Astrocyte (in vitro differentiated cells and primary cell): ENCODE measurements around the gene SGCD. TPM values are rescaled to one million over a fixed set of nuclear protein-coding genes. Genes with fewer than 3 reads are reported as not detected.

Experiments used
- DNase-seq: peaks from one replicate; pipeline ENCODE4 v3.0.0-alpha.2; 2010; ENCODE audit warnings: low read depth
- FAIRE-seq: peaks from 2 replicates; lab custom pipeline; 2011; peaks lifted over from hg19 to GRCh38; lab: Jason Lieb, UNC
- H2AFZ ChIP-seq: 2 replicates; pipeline ENCODE4 v1.6.0; 2012; ENCODE audit warnings: low read depth, low read length, inconsistent platforms
- H3K27ac ChIP-seq: 2 replicates; pipeline ENCODE4 v1.5.1; 2011; ENCODE audit warnings: low read depth, low read length, inconsistent platforms
- H3K27me3 ChIP-seq: 2 replicates; pipeline ENCODE4 v1.6.0; 2011; ENCODE audit warnings: low read length, inconsistent platforms; ENCODE audit not compliant: insufficient read depth
- H3K36me3 ChIP-seq: 2 replicates; pipeline ENCODE4 v1.5.1; 2011; ENCODE audit warnings: low read length, inconsistent platforms; ENCODE audit not compliant: insufficient read depth
- H3K4me1 ChIP-seq: 2 replicates; pipeline ENCODE4 v1.5.1; 2011; ENCODE audit warnings: low read length, inconsistent platforms; ENCODE audit not compliant: insufficient read depth
- H3K4me2 ChIP-seq: 2 replicates; pipeline ENCODE4 v1.6.0; 2012; ENCODE audit warnings: low read length, inconsistent platforms
- H3K4me3 ChIP-seq: 2 replicates; pipeline ENCODE4 v1.5.1; 2011; ENCODE audit warnings: low read depth, mild to moderate bottlenecking, low read length, inconsistent platforms; ENCODE audit not compliant: insufficient read depth
- H3K79me2 ChIP-seq: 2 replicates; pipeline ENCODE4 v1.6.0; 2012; ENCODE audit warnings: mild to moderate bottlenecking, low read length, inconsistent platforms; ENCODE audit not compliant: insufficient read depth
- H3K9ac ChIP-seq: 2 replicates; pipeline ENCODE4 v1.6.0; 2012; ENCODE audit warnings: mild to moderate bottlenecking, low read length, inconsistent platforms
- H3K9me3 ChIP-seq: 2 replicates; pipeline ENCODE4 v1.5.1; 2012; ENCODE audit warnings: low read depth, mild to moderate bottlenecking, low read length, inconsistent platforms; ENCODE audit not compliant: insufficient read depth
- H4K20me1 ChIP-seq: 2 replicates; pipeline ENCODE4 v1.6.0; 2012; ENCODE audit warnings: low read length, inconsistent platforms; ENCODE audit not compliant: insufficient read depth
- H3K27ac Mint-ChIP-seq: one replicate; pipeline ENCODE4 v1.8.0; 2021; ENCODE audit warnings: mild to moderate bottlenecking, mixed read lengths; ENCODE audit not compliant: unreplicated experiment
- H3K27me3 Mint-ChIP-seq: one replicate; pipeline ENCODE4 v1.8.0; 2021; ENCODE audit warnings: low read depth, mixed read lengths; ENCODE audit not compliant: unreplicated experiment
- H3K36me3 Mint-ChIP-seq: one replicate; pipeline ENCODE4 v1.8.0; 2021; ENCODE audit warnings: low read depth, mixed read lengths; ENCODE audit not compliant: unreplicated experiment
- H3K4me1 Mint-ChIP-seq: one replicate; pipeline ENCODE4 v1.8.0; 2021; ENCODE audit warnings: low read depth, mixed read lengths; ENCODE audit not compliant: unreplicated experiment
- H3K4me3 Mint-ChIP-seq: one replicate; pipeline ENCODE4 v1.8.0; 2021; ENCODE audit warnings: mild to moderate bottlenecking, moderate library complexity, mixed read lengths; ENCODE audit not compliant: unreplicated experiment
- H3K9me3 Mint-ChIP-seq: one replicate; pipeline ENCODE4 v1.8.0; 2021; ENCODE audit warnings: mild to moderate bottlenecking, mixed read lengths; ENCODE audit not compliant: unreplicated experiment
- EZH2 ChIP-seq: IDR thresholded peaks from 2 replicates; pipeline ENCODE4 v1.6.1; 2012; ENCODE audit warnings: mild to moderate bottlenecking, low read length, inconsistent platforms; ENCODE audit not compliant: insufficient read depth
- total RNA-seq: library from RNA; stranded (reverse); gene quantifications from 2 replicates; pipeline ENCODE4 v1.2.1, GENCODE V29; 2021
- TF ChIP-seq, protein P1 (sequence below): IDR thresholded peaks from 2 replicates; pipeline ENCODE4 v1.5.1; 2011; ENCODE audit warnings: low read depth, mild to moderate bottlenecking, inconsistent platforms, low read length, moderate library complexity; ENCODE audit not compliant: insufficient read depth

The SGCD gene
- total RNA-seq, 1 donor from 2014 or later, result 2.9 TPM

DNA sequence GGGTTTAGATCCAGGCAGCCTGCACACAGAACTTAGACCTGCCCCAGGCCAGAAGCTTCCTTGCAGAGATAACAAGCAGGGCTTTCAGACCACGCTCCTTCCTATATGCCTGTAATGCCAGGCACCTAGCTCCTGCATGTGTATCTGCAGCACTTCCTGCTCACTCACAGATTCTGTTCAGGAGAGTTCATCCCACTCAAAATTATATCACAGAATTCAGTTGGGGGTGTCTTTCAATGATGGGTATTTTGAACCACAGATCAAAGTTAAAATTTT, 105.8 kb downstream of the SGCD start:
- Histone ChIP-seq H4K20me1 (no peaks in the 10 kb centered on the region), H3K4me2 (no peak overlapping the region), H3K27me3 (no peaks in the 10 kb centered on the region), H3K36me3 (no peaks in the 10 kb centered on the region), H3K4me1 (no peaks in the 10 kb centered on the region), H2AFZ (no peak overlapping the region), H3K27ac (no peak overlapping the region), H3K9me3 (no peaks in the 10 kb centered on the region), H3K9ac (no peak overlapping the region), H3K4me3 (no peak overlapping the region), H3K79me2 (no peaks in the 10 kb centered on the region)
- H3K36me3 Mint-ChIP-seq, result peaks cover 3% of the 10 kb centered on the region
- H3K4me1 Mint-ChIP-seq, result peaks cover 3% of the 10 kb centered on the region
- TF ChIP-seq, protein P1, sequence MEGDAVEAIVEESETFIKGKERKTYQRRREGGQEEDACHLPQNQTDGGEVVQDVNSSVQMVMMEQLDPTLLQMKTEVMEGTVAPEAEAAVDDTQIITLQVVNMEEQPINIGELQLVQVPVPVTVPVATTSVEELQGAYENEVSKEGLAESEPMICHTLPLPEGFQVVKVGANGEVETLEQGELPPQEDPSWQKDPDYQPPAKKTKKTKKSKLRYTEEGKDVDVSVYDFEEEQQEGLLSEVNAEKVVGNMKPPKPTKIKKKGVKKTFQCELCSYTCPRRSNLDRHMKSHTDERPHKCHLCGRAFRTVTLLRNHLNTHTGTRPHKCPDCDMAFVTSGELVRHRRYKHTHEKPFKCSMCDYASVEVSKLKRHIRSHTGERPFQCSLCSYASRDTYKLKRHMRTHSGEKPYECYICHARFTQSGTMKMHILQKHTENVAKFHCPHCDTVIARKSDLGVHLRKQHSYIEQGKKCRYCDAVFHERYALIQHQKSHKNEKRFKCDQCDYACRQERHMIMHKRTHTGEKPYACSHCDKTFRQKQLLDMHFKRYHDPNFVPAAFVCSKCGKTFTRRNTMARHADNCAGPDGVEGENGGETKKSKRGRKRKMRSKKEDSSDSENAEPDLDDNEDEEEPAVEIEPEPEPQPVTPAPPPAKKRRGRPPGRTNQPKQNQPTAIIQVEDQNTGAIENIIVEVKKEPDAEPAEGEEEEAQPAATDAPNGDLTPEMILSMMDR, result no peak
- no peak for TF ChIP-seq EZH2
- no peak overlapping the region for H3K27ac Mint-ChIP-seq
- DNase-seq, result no peak
- no peaks in the 10 kb centered on the region for H3K27me3 Mint-ChIP-seq
- no peak overlapping the region for H3K4me3 Mint-ChIP-seq
- peaks cover 5% of the 10 kb centered on the region for H3K9me3 Mint-ChIP-seq
- no peak for FAIRE-seq

DNA sequence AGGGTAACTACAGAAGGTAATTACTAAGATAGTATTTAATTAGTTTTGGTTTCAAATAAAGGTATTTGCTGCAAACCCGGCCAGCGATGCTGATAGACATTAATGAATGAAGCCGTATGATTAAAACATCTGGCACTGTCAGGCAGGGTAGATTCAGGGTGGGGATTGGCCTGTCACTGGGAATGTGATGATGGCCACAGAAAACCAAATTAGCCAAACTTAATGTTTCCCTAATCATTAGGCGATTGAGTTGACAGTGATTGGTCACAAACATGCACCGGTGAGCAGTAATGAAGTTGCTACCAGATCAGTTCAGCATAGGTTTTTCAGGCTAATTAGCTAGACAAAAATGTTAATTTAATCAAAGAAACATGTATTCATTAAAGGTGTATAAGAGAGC, 107.5 kb downstream of the SGCD start:
- H3K36me3 ChIP-seq, result no peaks in the 10 kb centered on the region
- H4K20me1 ChIP-seq, result no peaks in the 10 kb centered on the region
- Mint-ChIP-seq H3K4me3 (no peak overlapping the region), H3K27me3 (no peaks in the 10 kb centered on the region), H3K4me1 (peaks cover 3% of the 10 kb centered on the region), H3K27ac (no peak overlapping the region), H3K36me3 (peaks cover 3% of the 10 kb centered on the region), H3K9me3 (peaks cover 5% of the 10 kb centered on the region)
- no peak overlapping the region for H2AFZ ChIP-seq
- H3K4me2 ChIP-seq, result no peak overlapping the region
- no peak overlapping the region for H3K27ac ChIP-seq
- H3K4me3 ChIP-seq, result no peak overlapping the region
- no peaks in the 10 kb centered on the region for H3K9me3 ChIP-seq
- no peaks in the 10 kb centered on the region for H3K4me1 ChIP-seq
- H3K79me2 ChIP-seq, result no peaks in the 10 kb centered on the region
- no peaks in the 10 kb centered on the region for H3K27me3 ChIP-seq
- no peak overlapping the region for H3K9ac ChIP-seq
- TF ChIP-seq EZH2, result no peak
- FAIRE-seq, result no peak
- DNase-seq, result no peak

GRCh38 chr5:156435101-156435500, 108.1 kb downstream of the SGCD start:
- FAIRE-seq, result no peak
- H3K27ac ChIP-seq, result no peak overlapping the region
- no peaks in the 10 kb centered on the region for H3K79me2 ChIP-seq

More at GRCh38 chr5:156435101-156435500, 108.1 kb downstream of the SGCD start:
- Histone ChIP-seq H3K36me3 (no peaks in the 10 kb centered on the region), H2AFZ (no peak overlapping the region), H3K4me2 (no peak overlapping the region), H3K9me3 (no peaks in the 10 kb centered on the region), H3K27me3 (no peaks in the 10 kb centered on the region), H3K4me1 (no peaks in the 10 kb centered on the region), H3K9ac (no peak overlapping the region), H4K20me1 (no peaks in the 10 kb centered on the region), H3K4me3 (no peak overlapping the region)
- H3K27ac Mint-ChIP-seq, result no peak overlapping the region
- no peak overlapping the region for H3K4me3 Mint-ChIP-seq
- H3K36me3 Mint-ChIP-seq, result peaks cover 3% of the 10 kb centered on the region
- no peak for TF ChIP-seq EZH2
- TF ChIP-seq, protein P1, result no peak
- H3K4me1 Mint-ChIP-seq, result peaks cover 3% of the 10 kb centered on the region
- H3K9me3 Mint-ChIP-seq, result peaks cover 4% of the 10 kb centered on the region
- H3K27me3 Mint-ChIP-seq, result no peaks in the 10 kb centered on the region
- DNase-seq, result no peak
